Neuronal stem cell (in vitro differentiated cells): Measurements from ENCODE around the gene TTBK1.
A peak's percentile ranks its signal among the peaks of the same experiment; 100 is the strongest.

Source experiments
- DNase-seq: peaks from one replicate; pipeline ENCODE4 v3.0.0-alpha.2; 2013; ENCODE audit warnings: low spot score
- H2AFZ ChIP-seq: one replicate; pipeline ENCODE4 v1.6.1; 2013; ENCODE audit warnings: mild to moderate bottlenecking, low read length, inconsistent platforms
- H2AK5ac ChIP-seq: 2 replicates; pipeline ENCODE4 v1.6.1; 2013; ENCODE audit warnings: low read depth, mild to moderate bottlenecking, inconsistent platforms, low read length, moderate library complexity, mixed read lengths
- H2BK120ac ChIP-seq: 2 replicates; pipeline ENCODE4 v1.6.1; 2013; ENCODE audit warnings: low read depth, mild to moderate bottlenecking, inconsistent platforms, low read length, moderate library complexity, mixed read lengths
- H2BK12ac ChIP-seq: one replicate; pipeline ENCODE4 v1.6.1; 2013; ENCODE audit warnings: low read length, inconsistent platforms
- H2BK15ac ChIP-seq: 2 replicates; pipeline ENCODE4 v1.6.1; 2013; ENCODE audit warnings: mild to moderate bottlenecking, low read length, inconsistent platforms, mixed read lengths
- H2BK5ac ChIP-seq: one replicate; pipeline ENCODE4 v1.6.1; 2013; ENCODE audit warnings: inconsistent platforms, mild to moderate bottlenecking, low read length, moderate library complexity
- H3K14ac ChIP-seq: one replicate; pipeline ENCODE4 v1.6.1; 2013; ENCODE audit warnings: low read length, inconsistent platforms
- H3K18ac ChIP-seq: 2 replicates; pipeline ENCODE4 v1.6.1; 2013; ENCODE audit warnings: low read length, inconsistent platforms
- H3K23ac ChIP-seq: 2 replicates; pipeline ENCODE4 v1.6.1; 2013; ENCODE audit warnings: low read depth, mild to moderate bottlenecking, mixed read lengths, low read length, inconsistent platforms; ENCODE audit not compliant: poor library complexity
- H3K27ac ChIP-seq: replicated peaks from 3 replicates; pipeline ENCODE4 v1.5.1; 2013; ENCODE audit warnings: low read length, inconsistent platforms
- H3K27me3 ChIP-seq, 3 experiments: 2 replicates each; pipeline ENCODE4 v1.6.1; 2013; ENCODE audit warnings: low read length in 3 of 3, mild to moderate bottlenecking in 2 of 3, inconsistent platforms in 1 of 3, low read depth in 1 of 3, mixed read lengths in 1 of 3, moderate library complexity in 1 of 3; ENCODE audit not compliant: control insufficient read depth in 3 of 3, insufficient read depth in 3 of 3
- H3K36me3 ChIP-seq, 2 donors: replicated peaks in 1 of 2; 2 replicates each; pipeline ENCODE4 v1.6.1; 2013; ENCODE audit warnings: low read length in 2 of 2; ENCODE audit not compliant: control insufficient read depth in 2 of 2, insufficient read depth in 2 of 2
- H3K4ac ChIP-seq: 2 replicates; pipeline ENCODE4 v1.6.1; 2013; ENCODE audit warnings: inconsistent platforms, mild to moderate bottlenecking, low read length, moderate library complexity
- H3K4me1 ChIP-seq, 2 donors: 1 replicate in 1 of 2; 2 replicates in 1 of 2; pipeline ENCODE4 v1.6.1; 2013; ENCODE audit warnings: low read length in 2 of 2, low read depth in 1 of 2; ENCODE audit not compliant: control insufficient read depth in 2 of 2, insufficient read depth in 1 of 2
- H3K4me2 ChIP-seq: one replicate; pipeline ENCODE4 v1.6.1; 2013; ENCODE audit warnings: mild to moderate bottlenecking, low read length, inconsistent platforms; ENCODE audit not compliant: insufficient read depth, poor library complexity, severe bottlenecking
- H3K4me3 ChIP-seq, 2 donors: 2 replicates each; pipeline ENCODE4 v1.5.1; 2013; ENCODE audit warnings: low read length in 2 of 2, mild to moderate bottlenecking in 2 of 2, inconsistent platforms in 1 of 2, moderate library complexity in 1 of 2
- H3K79me1 ChIP-seq: one replicate; pipeline ENCODE4 v1.6.1; 2013; ENCODE audit warnings: low read depth, mild to moderate bottlenecking, inconsistent platforms, low read length, moderate library complexity
- H3K9ac ChIP-seq: one replicate; pipeline ENCODE4 v1.6.1; 2013; ENCODE audit warnings: mild to moderate bottlenecking, low read depth, low read length, inconsistent platforms; ENCODE audit not compliant: poor library complexity
- H3K9me3 ChIP-seq, 2 donors: replicated peaks in 1 of 2; 2 replicates each; pipeline versions ENCODE3 to v1.6.1; 2013; ENCODE audit warnings: low read length in 2 of 2, mild to moderate bottlenecking in 2 of 2, inconsistent platforms in 1 of 2, low read depth in 1 of 2, mixed read lengths in 1 of 2, moderate library complexity in 1 of 2; ENCODE audit not compliant: control insufficient read depth in 2 of 2, insufficient read depth in 1 of 2
- H4K8ac ChIP-seq: one replicate; pipeline ENCODE4 v1.6.1; 2013; ENCODE audit warnings: low read depth, mild to moderate bottlenecking, inconsistent platforms, low read length, moderate library complexity
- H4K91ac ChIP-seq: one replicate; pipeline ENCODE4 v1.6.1; 2013; ENCODE audit warnings: low read length, low read depth, mild to moderate bottlenecking, inconsistent platforms; ENCODE audit not compliant: poor library complexity
- WGBS, 2 donors: extraction: QIAGEN DNeasy Blood & Tissue Kit; methylation state at CpG; one replicate each; pipeline ENCODE4 v1.1.7; 2013; ENCODE audit warnings: missing lambda C conversion rate in 2 of 2, mixed read lengths in 1 of 2; ENCODE audit not compliant: insufficient read length in 2 of 2, insufficient replicate concordance in 1 of 2; ENCODE audit errors: extremely low coverage in 2 of 2; 5-methylcytosine and 5-hydroxymethylcytosine counted together

Gene TTBK1

GRCh38 chr6:43298565-43299337 lies 55.5 kb downstream of the TTBK1 start:
- Histone ChIP-seq H3K79me1 (no peaks in the 10 kb centered on the region), H3K9me3 (no peaks in the 10 kb centered on the region), H3K9ac (no peak overlapping the region), H3K14ac (no peak overlapping the region), H2BK5ac (no peak overlapping the region), H3K18ac (peak overlapping the region; percentile 77), H4K91ac (no peak overlapping the region), H3K27me3 (peaks cover 0 to 48% (median 0%) of the 10 kb centered on the region in 3 experiments), H3K4ac (peak overlapping the region; percentile 44), H3K4me2 (no peak overlapping the region), H3K23ac (peak overlapping the region; percentile 78), H2BK12ac (peak overlapping the region; percentile 58), H2AFZ (no peak overlapping the region), H3K27ac (no peak overlapping the region), H3K4me1 (peaks cover 8 to 21% of the 10 kb centered on the region in 2 donors), H2AK5ac (peak overlapping the region; percentile 82), H4K8ac (no peak overlapping the region), H2BK120ac (no peak overlapping the region), H2BK15ac (peak overlapping the region; percentile 47), H3K4me3 (no peak overlapping the region), H3K36me3 (no peaks in the 10 kb centered on the region)
- WGBS, 2 donors, result no CpG with 5 or more reads among the region's 12 CpGs
- no peak for DNase-seq

DNA sequence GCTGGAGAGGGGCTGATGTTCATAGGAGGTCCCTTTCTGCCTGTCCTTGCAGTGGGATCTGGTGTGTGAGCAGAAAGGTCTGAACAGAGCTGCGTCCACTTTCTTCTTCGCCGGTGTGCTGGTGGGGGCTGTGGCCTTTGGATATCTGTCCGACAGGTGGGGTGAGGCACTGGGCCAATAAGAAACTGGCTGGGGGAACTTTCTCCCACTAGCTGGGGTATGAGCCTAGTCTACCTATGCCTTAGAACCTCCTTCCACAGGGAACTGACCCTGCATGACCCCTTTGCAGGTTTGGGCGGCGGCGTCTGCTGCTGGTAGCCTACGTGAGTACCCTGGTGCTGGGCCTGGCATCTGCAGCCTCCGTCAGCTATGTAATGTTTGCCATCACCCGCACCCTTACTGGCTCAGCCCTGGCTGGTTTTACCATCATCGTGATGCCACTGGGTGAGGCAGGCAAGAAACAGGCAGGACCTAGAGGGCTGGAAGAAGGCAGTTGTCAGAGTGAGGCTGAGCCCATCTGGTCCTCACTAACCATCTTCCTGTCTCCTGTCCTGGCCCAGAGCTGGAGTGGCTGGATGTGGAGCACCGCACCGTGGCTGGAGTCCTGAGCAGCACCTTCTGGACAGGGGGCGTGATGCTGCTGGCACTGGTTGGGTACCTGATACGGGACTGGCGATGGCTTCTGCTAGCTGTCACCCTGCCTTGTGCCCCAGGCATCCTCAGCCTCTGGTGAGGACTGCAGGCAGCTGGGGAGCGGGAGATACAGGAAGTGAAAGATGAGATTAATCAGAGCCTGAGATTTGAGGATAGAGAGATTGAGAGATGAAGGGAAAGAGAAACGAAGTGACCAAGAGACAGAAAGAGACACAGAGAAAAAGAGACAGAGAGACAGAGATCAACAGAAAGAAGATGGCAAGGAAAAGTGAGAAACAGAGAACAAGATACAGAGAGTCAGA lies 56.3 kb downstream of the TTBK1 start:
- no CpG with 5 or more reads among the region's 18 CpGs for WGBS, 2 donors
- no peaks in the 10 kb centered on the region for H3K79me1 ChIP-seq
- H4K8ac ChIP-seq, result peak overlapping the region; percentile 50
- H3K4ac ChIP-seq, result peak overlapping the region; percentile 90
- H2BK120ac ChIP-seq, result no peak overlapping the region
- no peaks in the 10 kb centered on the region for H3K36me3 ChIP-seq
- peak overlapping the region; percentile 74 for H3K23ac ChIP-seq
- H3K4me3 ChIP-seq, result no peak overlapping the region
- H2AK5ac ChIP-seq, result peak overlapping the region; percentile 65
- H3K14ac ChIP-seq, result peak overlapping the region; percentile 31
- no peak for DNase-seq
- peak overlapping the region; percentile 4 for H2BK12ac ChIP-seq
- no peaks in the 10 kb centered on the region for H3K9me3 ChIP-seq
- no peak overlapping the region for H3K27ac ChIP-seq
- H2BK15ac ChIP-seq, result no peak overlapping the region
- H3K27me3 ChIP-seq, result peaks cover 0 to 54% (median 0%) of the 10 kb centered on the region in 3 experiments
- no peak overlapping the region for H3K4me2 ChIP-seq
- no peak overlapping the region for H2AFZ ChIP-seq
- peaks cover 8 to 21% of the 10 kb centered on the region in 2 donors for H3K4me1 ChIP-seq
- peak overlapping the region; percentile 54 for H3K9ac ChIP-seq
- H4K91ac ChIP-seq, result no peak overlapping the region
- H3K18ac ChIP-seq, result peak overlapping the region; percentile 42
- H2BK5ac ChIP-seq, result no peak overlapping the region

DNA sequence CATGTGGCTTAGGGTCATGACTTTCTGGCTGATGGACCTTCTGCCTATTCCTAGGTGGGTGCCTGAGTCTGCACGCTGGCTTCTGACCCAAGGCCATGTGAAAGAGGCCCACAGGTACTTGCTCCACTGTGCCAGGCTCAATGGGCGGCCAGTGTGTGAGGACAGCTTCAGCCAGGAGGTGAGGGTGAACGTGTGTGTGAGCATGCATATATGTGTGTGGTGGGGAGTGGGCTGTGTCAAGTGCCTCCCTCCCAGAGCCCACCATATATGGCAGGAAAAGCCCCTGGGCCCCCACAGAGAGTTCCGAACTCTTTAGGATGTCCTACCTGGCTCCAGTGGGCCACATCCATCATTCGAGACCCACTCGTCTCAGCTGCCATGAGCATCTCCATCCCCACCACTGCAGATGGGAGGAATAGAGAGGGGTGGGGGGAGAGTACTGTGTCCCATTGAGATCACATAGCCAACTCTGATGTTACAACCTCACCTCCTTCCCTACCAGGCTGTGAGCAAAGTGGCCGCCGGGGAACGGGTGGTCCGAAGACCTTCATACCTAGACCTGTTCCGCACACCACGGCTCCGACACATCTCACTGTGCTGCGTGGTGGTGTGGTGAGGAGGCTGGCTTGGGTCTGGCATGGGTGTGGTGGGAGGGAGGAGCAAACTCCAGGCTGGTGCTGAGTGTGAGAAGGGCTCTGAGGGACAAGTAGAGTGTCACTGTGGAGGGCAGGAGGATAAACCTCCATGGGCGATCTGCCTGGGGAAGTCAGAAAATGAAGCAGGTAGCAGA lies 58.0 kb downstream of the TTBK1 start:
- Histone ChIP-seq H2BK120ac (no peak overlapping the region), H3K27me3 (peaks cover 0 to 66% (median 0%) of the 10 kb centered on the region in 3 experiments), H3K4me1 (peaks cover 8 to 21% of the 10 kb centered on the region in 2 donors), H4K8ac (no peak overlapping the region), H2AFZ (no peak overlapping the region), H3K79me1 (no peaks in the 10 kb centered on the region), H3K4me2 (no peak overlapping the region), H3K36me3 (no peaks in the 10 kb centered on the region), H3K4me3 (peak overlapping the region in 1 of 2 donors; percentile 25), H3K18ac (peak overlapping the region; percentile 58), H3K9ac (peak overlapping the region; percentile 73), H2BK12ac (no peak overlapping the region), H4K91ac (no peak overlapping the region), H3K4ac (no peak overlapping the region), H3K14ac (no peak overlapping the region), H3K27ac (no peak overlapping the region), H2BK5ac (no peak overlapping the region), H2AK5ac (no peak overlapping the region), H3K23ac (peak overlapping the region; percentile 34), H3K9me3 (no peaks in the 10 kb centered on the region), H2BK15ac (no peak overlapping the region)
- DNase-seq, result no peak
- WGBS, 2 donors, result no CpG with 5 or more reads among the region's 15 CpGs
